ENCODE data around the gene NELFCD.
"Not testable (repeated sequence)": the region's sequence is repeated elsewhere in the genome, so short reads cannot be mapped to it uniquely, and the experiment has no call there.

Gene NELFCD, protein sequence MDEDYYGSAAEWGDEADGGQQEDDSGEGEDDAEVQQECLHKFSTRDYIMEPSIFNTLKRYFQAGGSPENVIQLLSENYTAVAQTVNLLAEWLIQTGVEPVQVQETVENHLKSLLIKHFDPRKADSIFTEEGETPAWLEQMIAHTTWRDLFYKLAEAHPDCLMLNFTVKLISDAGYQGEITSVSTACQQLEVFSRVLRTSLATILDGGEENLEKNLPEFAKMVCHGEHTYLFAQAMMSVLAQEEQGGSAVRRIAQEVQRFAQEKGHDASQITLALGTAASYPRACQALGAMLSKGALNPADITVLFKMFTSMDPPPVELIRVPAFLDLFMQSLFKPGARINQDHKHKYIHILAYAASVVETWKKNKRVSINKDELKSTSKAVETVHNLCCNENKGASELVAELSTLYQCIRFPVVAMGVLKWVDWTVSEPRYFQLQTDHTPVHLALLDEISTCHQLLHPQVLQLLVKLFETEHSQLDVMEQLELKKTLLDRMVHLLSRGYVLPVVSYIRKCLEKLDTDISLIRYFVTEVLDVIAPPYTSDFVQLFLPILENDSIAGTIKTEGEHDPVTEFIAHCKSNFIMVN

DNA sequence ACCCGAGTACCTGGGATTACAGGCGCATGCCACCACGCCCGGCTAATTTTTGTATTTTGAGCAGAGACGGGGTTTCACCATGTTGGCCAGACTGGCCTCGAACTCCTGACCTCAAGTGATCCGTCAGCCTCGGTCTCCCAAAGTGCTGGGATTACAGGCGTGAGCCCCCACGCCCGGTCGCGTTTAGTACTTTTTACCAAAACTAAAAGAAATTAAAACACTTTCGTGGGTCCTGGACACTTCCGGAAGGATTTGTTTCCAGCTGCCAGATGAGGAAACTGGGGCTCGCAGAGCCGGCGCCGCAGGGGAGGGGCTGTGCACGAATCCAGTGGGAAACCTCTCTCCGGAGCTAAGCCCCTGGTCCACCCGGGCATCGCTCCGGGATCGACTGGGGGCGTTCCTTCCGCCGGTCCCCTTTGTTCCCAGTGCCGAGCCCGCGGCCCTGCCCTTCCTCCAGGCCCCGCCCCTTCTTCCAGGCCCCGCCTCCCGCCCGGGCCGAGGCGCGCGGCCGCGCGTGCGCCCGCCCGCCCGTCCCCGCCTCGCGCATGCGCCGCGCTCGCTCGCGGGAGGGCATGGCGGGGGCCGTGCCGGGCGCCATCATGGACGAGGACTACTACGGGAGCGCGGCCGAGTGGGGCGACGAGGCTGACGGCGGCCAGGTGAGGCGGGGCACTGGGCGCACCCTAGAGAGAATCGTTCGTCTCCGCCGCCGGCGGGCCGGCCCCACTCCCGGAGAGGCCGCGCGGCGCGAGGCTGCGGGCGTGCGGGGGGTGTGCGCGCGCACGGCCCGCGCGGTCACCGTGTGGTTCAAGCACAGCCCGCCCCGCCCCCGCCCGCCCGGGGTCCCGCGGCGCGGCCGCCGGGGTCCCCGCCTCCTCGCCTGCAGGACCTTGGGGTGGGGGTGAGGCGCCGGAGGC lies at the start of gene NELFCD:
NELFCD (plus strand) TSS at position 546 of the 917 bp plus-strand sequence; CDS start at position 600, 54 bp downstream.
- FAIRE-seq (no peak), DNase-seq (ENCODE audit: insufficient read length, low spot score) (peak; percentile 98)

DNA sequence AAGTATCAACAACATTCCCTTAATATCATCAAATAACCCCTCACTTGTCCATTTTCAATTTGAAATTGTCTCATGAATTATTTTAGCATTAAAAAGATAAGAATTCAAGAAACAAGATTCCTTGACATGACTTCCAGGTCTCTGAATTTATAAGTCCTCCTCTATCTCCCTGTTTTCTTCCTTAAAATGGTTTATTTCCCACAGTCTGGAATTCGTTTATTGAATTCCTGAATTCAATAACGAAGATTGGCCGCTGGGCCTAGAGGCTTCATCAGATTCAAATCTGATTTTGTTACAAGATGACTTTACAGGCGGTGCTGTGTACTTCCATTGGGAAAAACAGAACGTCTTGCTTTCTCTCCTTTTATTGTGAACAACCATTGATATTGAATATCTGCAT lies 48.9 kb upstream of the NELFCD start:
- FAIRE-seq (no peak), DNase-seq (ENCODE audit: insufficient read length, low spot score) (no peak)

DNA sequence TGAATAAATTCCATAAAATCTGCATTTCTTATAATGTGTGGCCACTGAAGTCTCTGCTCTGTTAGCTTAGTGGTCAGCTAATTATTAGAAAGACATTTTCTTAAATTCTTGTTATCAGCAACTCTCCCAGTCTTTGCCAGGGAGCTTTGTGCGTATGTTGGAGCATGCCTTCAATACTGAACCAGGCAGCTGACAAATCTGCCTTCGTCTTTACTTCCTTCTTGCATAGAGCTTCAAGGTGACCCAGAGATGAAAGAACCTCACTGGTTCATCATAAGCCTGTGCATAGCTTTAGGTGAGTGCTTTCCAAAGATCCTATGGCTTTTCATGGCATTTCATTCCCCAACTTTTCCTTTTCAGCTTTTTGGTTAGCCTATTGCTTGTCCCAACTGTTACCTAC lies 43.0 kb upstream of the NELFCD start:
- DNase-seq (ENCODE audit: insufficient read length, low spot score) (no peak), FAIRE-seq (no peak)

- DNase-seq (ENCODE audit: insufficient read length, low spot score): no peak
- no peak for FAIRE-seq
Measured at GRCh38 chr20:58938541-58938940, 42.5 kb upstream of the NELFCD start.

DNA sequence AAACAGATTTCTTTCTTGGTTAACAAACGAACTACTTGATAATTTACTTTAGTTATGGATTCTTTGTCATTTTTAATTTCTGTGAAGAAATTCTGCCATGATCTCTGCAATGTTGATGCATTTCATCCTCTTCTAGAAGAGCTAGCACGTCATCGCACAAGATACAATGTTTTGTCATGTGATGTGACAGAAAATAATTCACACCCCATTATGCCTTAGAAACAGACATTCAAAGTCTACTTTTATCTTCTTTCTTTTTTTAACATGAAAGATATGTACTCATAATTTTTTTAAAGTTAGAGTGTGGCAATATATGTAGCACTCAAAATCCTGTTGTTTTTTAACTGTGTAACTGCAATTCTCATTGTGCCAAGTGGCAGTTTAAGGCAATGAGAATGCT lies 39.6 kb upstream of the NELFCD start:
- FAIRE-seq: no peak
- no peak for DNase-seq (ENCODE audit: insufficient read length, low spot score)

DNA sequence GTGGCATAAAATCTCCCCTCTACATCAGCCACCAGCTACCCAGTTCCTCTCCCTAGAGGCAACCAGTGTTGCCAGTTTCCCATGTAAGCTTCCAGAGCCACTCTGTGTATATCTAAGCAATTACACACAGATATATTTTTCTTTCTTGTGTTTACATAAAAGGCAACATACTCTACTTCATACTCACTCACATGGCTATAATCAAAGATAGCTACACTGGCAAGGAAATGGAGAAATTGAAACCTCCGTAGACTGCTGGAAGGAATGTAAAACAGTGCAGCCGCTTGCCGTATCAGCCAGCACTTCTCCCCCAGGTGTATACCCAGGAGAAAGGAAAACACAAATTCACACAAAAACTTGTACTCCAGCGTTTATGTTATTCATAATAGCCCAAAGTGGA lies 38.5 kb upstream of the NELFCD start:
- no peak for FAIRE-seq
- DNase-seq (ENCODE audit: insufficient read length, low spot score): no peak

- FAIRE-seq: no peak
- DNase-seq (ENCODE audit: insufficient read length, low spot score): no peak
Measured at GRCh38 chr20:58944610-58945009, 36.4 kb upstream of the NELFCD start.

DNA sequence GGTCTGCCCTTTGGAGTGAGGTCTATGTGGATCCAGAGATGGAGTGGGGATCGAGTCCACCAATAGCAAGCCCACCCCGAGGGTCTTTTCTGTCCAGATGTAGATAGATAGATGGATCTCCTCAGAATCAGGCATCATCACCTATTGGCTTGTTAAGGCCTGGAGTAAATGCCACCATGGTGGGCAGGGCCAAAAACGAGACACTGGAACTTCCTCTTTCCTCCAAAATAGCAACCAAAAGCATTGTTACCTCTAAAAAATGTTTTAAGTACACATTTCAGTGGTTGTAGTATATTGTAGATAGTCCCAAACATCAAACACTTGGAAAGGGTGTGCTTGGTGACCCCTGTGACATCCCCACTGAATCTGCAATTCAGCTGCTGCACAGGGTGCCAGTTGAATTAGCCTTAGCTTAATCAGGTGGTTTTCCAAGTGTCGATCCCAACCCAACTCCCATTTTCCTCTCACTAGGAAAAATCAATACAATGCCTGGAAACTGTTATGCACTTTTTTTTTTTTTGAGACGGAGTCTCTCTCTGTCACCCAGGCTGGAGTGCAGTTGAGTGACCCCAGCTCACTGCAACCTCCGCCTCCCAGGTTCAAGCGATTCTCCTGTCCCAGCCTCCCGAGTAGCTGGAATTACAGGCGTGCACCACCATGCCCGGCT lies 35.0 kb upstream of the NELFCD start:
- FAIRE-seq: no peak

DNA sequence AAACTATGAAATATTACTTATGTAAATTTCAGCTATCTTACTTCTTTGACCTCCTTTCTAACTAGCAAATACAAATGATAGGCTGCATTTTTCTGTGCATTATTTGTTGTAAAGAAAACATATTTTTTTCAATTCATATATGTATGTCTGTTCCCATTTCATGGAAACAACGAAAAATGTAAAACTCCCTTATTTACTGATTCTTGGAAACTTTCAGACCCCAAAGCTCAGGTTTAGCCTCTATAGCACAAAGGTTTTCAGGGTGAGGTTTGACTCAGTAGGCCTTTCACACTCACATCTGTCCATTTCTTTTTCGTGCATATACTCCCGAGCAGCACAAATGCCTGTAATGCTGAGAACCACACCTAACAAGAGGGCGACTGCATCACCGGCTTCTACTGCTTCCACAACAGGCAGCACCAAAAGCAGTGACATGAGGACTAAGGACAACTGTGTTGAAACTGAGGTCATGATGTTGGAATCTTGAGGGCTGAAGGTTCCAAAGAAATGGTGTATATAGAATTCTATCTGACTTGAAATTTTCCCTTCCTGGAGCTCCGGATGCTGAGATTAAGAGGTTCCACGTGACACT lies 33.2 kb upstream of the NELFCD start:
- DNase-seq (ENCODE audit: insufficient read length, low spot score): not testable (repeated sequence)

More for the DNA sequence above, 35.0 kb upstream of the NELFCD start:
- no peak for DNase-seq (ENCODE audit: insufficient read length, low spot score)

GRCh38 chr20:58950603-58951002 lies 30.5 kb upstream of the NELFCD start:
- no peak for FAIRE-seq
- DNase-seq (ENCODE audit: insufficient read length, low spot score): no peak

More for the DNA sequence above, 33.2 kb upstream of the NELFCD start:
- not testable (repeated sequence) for FAIRE-seq

- DNase-seq (ENCODE audit: insufficient read length, low spot score) (no peak), FAIRE-seq (no peak)
Measured at GRCh38 chr20:58953050-58953449, 28.0 kb upstream of the NELFCD start.

DNA sequence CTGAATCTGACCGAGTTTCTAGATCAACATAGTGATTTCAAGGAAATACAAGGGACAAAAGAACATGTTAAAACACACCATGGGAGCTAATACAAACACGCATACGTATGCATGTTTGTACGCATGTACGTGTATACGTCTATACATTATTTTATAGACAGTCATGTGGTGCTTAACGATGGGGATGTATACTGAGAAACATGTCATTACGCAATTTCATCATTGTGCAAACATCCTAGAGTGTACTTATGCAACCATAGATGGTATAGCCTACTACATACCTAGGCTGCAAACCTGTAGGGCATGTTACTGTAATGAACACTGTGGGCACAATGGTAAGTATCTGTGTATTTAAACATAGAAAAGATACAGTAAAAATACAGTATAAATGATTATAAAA lies 25.0 kb upstream of the NELFCD start:
- DNase-seq (ENCODE audit: insufficient read length, low spot score): no peak
- FAIRE-seq: no peak

GRCh38 chr20:58959652-58960051 lies 21.4 kb upstream of the NELFCD start:
- FAIRE-seq (no peak), DNase-seq (ENCODE audit: insufficient read length, low spot score) (no peak)

DNA sequence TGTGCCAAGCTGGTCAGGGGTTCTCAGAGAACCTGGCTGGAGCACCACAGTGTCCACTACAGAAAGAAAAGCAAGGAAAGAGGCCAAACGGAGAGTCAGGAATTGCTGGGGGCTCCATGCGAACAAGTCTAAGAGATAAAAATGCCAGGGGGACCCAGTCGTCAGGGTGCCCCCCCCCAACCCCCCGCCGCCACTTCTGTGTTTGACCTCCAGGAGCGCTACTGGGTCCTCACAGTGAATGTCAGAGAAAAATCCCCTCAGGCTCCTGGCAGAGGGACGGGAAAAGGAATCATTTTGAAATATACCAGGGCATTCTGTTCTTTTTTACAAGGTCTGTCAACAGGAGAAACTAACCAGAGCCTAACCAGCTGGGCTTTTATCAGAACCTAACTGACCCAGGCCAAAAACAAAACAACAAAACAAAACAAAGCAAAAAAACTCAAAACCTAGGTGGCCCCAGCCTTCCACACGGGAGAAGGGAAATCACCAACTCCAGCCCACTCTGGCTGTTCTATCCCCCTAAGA lies 17.9 kb upstream of the NELFCD start:
- FAIRE-seq (no peak), DNase-seq (ENCODE audit: insufficient read length, low spot score) (no peak)

GRCh38 chr20:58963922-58964321 lies 17.1 kb upstream of the NELFCD start:
- not testable (repeated sequence) for DNase-seq (ENCODE audit: insufficient read length, low spot score); FAIRE-seq

DNA sequence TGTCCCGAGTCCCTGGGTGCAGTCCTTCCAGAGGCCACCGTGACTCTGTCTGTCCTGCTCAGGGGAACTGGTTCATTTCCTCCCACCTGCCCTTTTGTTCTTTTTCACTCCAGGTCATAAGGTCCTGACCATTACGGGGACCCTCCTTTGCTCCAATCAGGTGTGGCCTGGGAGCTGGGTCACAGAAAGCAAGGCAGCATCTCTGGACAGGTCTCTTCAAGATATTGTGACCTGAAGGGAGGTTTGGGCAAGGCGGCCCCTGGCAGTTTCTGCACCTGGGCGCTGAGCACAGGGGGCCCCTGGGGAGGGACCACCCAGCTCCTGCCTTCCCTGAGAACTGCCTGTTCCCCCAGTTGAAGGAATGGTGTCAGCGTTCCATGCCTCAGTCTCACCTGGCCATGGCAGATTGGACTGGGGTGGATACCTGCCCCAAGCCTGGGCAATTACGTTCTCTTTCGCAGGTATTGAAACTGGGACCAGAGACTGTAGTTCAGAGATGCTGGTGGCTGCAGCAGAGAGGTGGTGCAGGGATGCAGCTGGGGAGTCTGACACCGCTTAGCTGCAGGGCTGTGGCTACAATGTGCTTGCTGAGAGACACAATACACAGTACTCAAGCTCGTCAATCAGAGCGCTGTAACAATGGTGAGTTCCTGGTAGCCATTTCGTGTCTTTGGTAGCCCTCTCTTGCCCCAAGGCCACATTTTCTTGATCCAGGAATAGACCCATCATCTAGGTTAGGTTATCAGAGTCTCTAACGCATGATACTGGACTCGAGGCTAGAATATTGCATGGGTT lies 15.6 kb upstream of the NELFCD start:
- no peak for DNase-seq (ENCODE audit: insufficient read length, low spot score)
- no peak for FAIRE-seq

DNA sequence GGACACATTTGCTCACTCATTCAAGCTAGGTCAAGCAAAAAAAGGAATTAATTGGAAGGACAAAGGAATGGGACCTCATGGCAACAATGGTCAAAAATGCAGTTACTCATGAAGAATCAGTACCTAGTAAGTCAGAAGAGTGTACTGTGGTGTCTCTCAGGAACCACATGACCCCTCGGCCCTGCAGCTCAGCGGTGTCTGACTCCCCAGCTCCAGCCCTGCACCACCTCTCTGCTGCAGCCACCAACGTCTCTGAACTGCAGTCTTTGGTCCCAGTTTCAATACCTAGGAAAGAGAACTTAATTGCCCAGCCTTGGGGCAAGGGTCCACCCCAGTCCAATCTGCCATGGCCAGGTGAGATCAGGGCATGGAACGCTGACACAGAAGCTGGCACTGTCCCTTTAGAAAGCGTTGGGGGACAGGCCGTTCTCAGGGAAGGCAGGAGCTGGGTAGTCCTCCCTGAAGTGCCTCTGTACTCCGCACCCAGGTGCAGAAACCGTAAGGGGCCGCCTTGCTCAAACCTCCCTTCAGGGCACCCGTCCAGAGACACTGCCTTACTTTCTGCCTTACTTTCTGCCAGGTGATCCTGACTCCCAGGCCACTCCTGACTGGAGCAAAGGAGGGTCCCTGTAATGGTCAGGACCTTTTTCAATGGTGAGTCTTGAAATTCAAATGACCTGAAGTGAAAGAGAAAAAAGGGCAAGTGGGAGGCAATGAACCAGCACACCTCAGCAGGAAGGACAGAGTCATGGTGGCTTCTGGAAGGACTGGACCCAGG lies 13.2 kb upstream of the NELFCD start:
- FAIRE-seq (no peak), DNase-seq (ENCODE audit: insufficient read length, low spot score) (no peak)

GRCh38 chr20:58969439-58969838 lies 11.6 kb upstream of the NELFCD start:
- no peak for DNase-seq (ENCODE audit: insufficient read length, low spot score)
- no peak for FAIRE-seq
